ENCODE data around the gene ZNF385B.

ZNF385B gene

GRCh38 chr2:179569831-179570233, 291.6 kb downstream of the ZNF385B start:
- no peaks in the 10 kb centered on the region for H3K27me3 ChIP-seq (ENCODE audit: insufficient read depth, low read length)
- H3K79me2 ChIP-seq (ENCODE audit: control insufficient read depth, insufficient read depth, low read length, unreplicated experiment): no peaks in the 10 kb centered on the region
- H3K36me3 ChIP-seq (ENCODE audit: insufficient read depth, low read length): no peaks in the 10 kb centered on the region
- H3K4me1 ChIP-seq (ENCODE audit: control insufficient read depth, insufficient read depth, low read length, unreplicated experiment): peaks cover 13% of the 10 kb centered on the region
- H2AFZ ChIP-seq (ENCODE audit: low read length, unreplicated experiment): no peak overlapping the region
- no peak overlapping the region for H3K4me3 ChIP-seq (ENCODE audit: low read depth, low read length)
- H3K27ac ChIP-seq (ENCODE audit: low read depth, low read length): peak overlapping the region; percentile 39

GRCh38 chr2:179565807-179566206, 295.6 kb downstream of the ZNF385B start:
- H2AFZ ChIP-seq (ENCODE audit: low read length, unreplicated experiment): no peak overlapping the region
- no peak overlapping the region for H3K27ac ChIP-seq (ENCODE audit: low read depth, low read length)
- no peak overlapping the region for H3K4me3 ChIP-seq (ENCODE audit: low read depth, low read length)
- H3K4me1 ChIP-seq (ENCODE audit: control insufficient read depth, insufficient read depth, low read length, unreplicated experiment): peaks cover 13% of the 10 kb centered on the region
- no peaks in the 10 kb centered on the region for H3K27me3 ChIP-seq (ENCODE audit: insufficient read depth, low read length)
- H3K36me3 ChIP-seq (ENCODE audit: insufficient read depth, low read length): no peaks in the 10 kb centered on the region
- no peaks in the 10 kb centered on the region for H3K79me2 ChIP-seq (ENCODE audit: control insufficient read depth, insufficient read depth, low read length, unreplicated experiment)

GRCh38 chr2:179562330-179562885, 299.0 kb downstream of the ZNF385B start:
- H3K79me2 ChIP-seq (ENCODE audit: control insufficient read depth, insufficient read depth, low read length, unreplicated experiment): no peaks in the 10 kb centered on the region
- H3K4me1 ChIP-seq (ENCODE audit: control insufficient read depth, insufficient read depth, low read length, unreplicated experiment): no peaks in the 10 kb centered on the region
- no peaks in the 10 kb centered on the region for H3K27me3 ChIP-seq (ENCODE audit: insufficient read depth, low read length)
- no peak overlapping the region for H3K27ac ChIP-seq (ENCODE audit: low read depth, low read length)
- no peak overlapping the region for H3K4me3 ChIP-seq (ENCODE audit: low read depth, low read length)
- no peaks in the 10 kb centered on the region for H3K36me3 ChIP-seq (ENCODE audit: insufficient read depth, low read length)
- no peak overlapping the region for H2AFZ ChIP-seq (ENCODE audit: low read length, unreplicated experiment)

DNA sequence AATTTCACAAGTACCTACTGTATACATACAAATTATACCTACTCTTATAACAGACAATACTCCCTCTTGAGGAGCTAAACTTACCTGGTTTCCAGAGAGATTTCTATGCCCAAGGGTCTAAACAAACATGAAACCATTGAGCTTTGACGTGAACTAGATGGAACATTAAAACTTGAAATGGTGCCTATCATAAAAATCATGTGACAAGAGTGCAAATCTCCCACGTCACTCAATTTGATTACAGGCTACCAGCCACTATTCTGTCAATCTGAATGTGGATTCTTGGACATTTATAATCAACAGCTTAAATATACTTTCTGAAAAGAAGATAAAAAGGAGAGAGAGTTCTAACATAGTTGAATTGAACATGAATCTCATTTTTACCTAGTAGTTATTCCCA, 299.7 kb downstream of the ZNF385B start:
- Histone ChIP-seq H3K4me1 (ENCODE audit: control insufficient read depth, insufficient read depth, low read length, unreplicated experiment) (no peaks in the 10 kb centered on the region), H3K27ac (ENCODE audit: low read depth, low read length) (no peak overlapping the region), H3K4me3 (ENCODE audit: low read depth, low read length) (no peak overlapping the region), H3K36me3 (ENCODE audit: insufficient read depth, low read length) (no peaks in the 10 kb centered on the region), H2AFZ (ENCODE audit: low read length, unreplicated experiment) (no peak overlapping the region), H3K27me3 (ENCODE audit: insufficient read depth, low read length) (no peaks in the 10 kb centered on the region), H3K79me2 (ENCODE audit: control insufficient read depth, insufficient read depth, low read length, unreplicated experiment) (no peaks in the 10 kb centered on the region)

GRCh38 chr2:179560257-179560735, 301.1 kb downstream of the ZNF385B start:
- H3K27ac ChIP-seq (ENCODE audit: low read depth, low read length): no peak overlapping the region
- no peaks in the 10 kb centered on the region for H3K27me3 ChIP-seq (ENCODE audit: insufficient read depth, low read length)
- H3K79me2 ChIP-seq (ENCODE audit: control insufficient read depth, insufficient read depth, low read length, unreplicated experiment): no peaks in the 10 kb centered on the region
- H3K36me3 ChIP-seq (ENCODE audit: insufficient read depth, low read length): no peaks in the 10 kb centered on the region
- H3K4me3 ChIP-seq (ENCODE audit: low read depth, low read length): no peak overlapping the region
- H2AFZ ChIP-seq (ENCODE audit: low read length, unreplicated experiment): no peak overlapping the region
- H3K4me1 ChIP-seq (ENCODE audit: control insufficient read depth, insufficient read depth, low read length, unreplicated experiment): no peaks in the 10 kb centered on the region

- Histone ChIP-seq H3K4me1 (ENCODE audit: control insufficient read depth, insufficient read depth, low read length, unreplicated experiment) (no peaks in the 10 kb centered on the region), H2AFZ (ENCODE audit: low read length, unreplicated experiment) (no peak overlapping the region), H3K79me2 (ENCODE audit: control insufficient read depth, insufficient read depth, low read length, unreplicated experiment) (no peaks in the 10 kb centered on the region), H3K4me3 (ENCODE audit: low read depth, low read length) (no peak overlapping the region), H3K36me3 (ENCODE audit: insufficient read depth, low read length) (no peaks in the 10 kb centered on the region), H3K27me3 (ENCODE audit: insufficient read depth, low read length) (no peaks in the 10 kb centered on the region), H3K27ac (ENCODE audit: low read depth, low read length) (no peak overlapping the region)
Observed at GRCh38 chr2:179559108-179559806, 302.2 kb downstream of the ZNF385B start.

DNA sequence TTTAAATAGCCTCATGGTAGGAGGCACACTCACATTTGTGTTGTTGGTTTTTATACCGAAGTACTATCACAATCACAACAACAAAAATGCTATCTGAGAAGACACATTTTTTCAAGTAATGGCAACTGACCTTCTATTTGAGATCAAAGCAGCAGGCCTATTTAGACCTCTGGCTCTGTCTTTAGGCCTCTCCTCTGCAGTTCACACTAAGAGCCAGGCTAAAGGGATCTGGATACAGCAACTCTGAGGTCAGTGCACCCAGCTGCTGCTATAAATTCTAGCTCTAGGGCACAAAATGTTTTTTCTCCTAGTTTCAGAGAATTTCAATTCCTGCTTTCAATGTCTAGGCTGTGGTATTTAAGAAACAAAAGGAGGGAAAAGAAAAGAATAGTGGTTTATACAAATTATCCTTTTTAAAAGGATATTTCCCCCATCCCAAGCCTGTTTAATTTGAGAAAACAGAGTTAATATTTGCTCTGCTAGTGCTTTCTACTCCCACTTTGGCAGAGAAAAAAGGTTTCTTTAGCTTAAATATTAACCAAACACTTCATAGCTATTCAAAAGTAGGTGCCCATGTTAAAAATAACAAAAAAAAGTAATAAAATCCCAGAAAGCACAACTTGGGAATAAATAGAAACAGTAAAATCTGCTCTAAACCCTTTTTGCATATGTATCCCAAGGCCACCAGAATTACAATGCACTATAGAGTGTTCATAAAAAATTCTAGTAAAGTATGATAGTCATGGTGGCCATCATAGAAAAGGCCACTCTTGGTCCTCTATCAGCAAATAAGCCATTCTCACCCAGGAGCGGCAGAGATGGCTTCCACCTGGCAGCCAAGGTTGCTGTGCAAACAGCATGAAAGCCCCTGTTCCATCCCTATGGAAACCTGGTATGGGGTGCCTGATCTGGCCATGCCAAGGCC, 303.1 kb downstream of the ZNF385B start:
- Histone ChIP-seq H3K4me3 (ENCODE audit: low read depth, low read length) (no peak overlapping the region), H3K36me3 (ENCODE audit: insufficient read depth, low read length) (no peaks in the 10 kb centered on the region), H3K27ac (ENCODE audit: low read depth, low read length) (no peak overlapping the region), H2AFZ (ENCODE audit: low read length, unreplicated experiment) (no peak overlapping the region), H3K4me1 (ENCODE audit: control insufficient read depth, insufficient read depth, low read length, unreplicated experiment) (no peaks in the 10 kb centered on the region), H3K79me2 (ENCODE audit: control insufficient read depth, insufficient read depth, low read length, unreplicated experiment) (no peaks in the 10 kb centered on the region), H3K27me3 (ENCODE audit: insufficient read depth, low read length) (no peaks in the 10 kb centered on the region)

DNA sequence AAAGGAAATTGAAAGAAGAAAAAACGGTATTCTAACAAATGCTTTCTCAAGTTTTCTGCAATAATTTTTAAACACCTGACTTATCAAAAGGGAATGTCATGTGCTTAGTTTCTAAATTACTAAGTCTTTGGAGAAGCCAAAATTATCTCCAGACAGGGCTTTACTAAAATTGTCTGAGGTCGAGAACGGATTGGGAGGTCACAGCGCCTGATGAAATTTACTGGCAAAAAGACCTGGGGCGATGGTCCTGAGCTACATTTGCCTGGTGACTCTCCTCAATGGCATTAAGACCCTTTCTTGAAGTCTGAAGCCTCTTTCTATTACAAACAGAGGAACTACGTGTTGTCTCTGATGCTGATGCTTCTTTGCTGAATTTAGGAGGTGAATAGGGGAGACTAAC, 305.0 kb downstream of the ZNF385B start:
- Histone ChIP-seq H3K79me2 (ENCODE audit: control insufficient read depth, insufficient read depth, low read length, unreplicated experiment) (no peaks in the 10 kb centered on the region), H3K4me3 (ENCODE audit: low read depth, low read length) (no peak overlapping the region), H3K27ac (ENCODE audit: low read depth, low read length) (no peak overlapping the region), H3K36me3 (ENCODE audit: insufficient read depth, low read length) (no peaks in the 10 kb centered on the region), H3K27me3 (ENCODE audit: insufficient read depth, low read length) (no peaks in the 10 kb centered on the region), H3K4me1 (ENCODE audit: control insufficient read depth, insufficient read depth, low read length, unreplicated experiment) (no peaks in the 10 kb centered on the region), H2AFZ (ENCODE audit: low read length, unreplicated experiment) (peak overlapping the region; percentile 18)

- no peaks in the 10 kb centered on the region for H3K79me2 ChIP-seq (ENCODE audit: control insufficient read depth, insufficient read depth, low read length, unreplicated experiment)
- H3K4me1 ChIP-seq (ENCODE audit: control insufficient read depth, insufficient read depth, low read length, unreplicated experiment): no peaks in the 10 kb centered on the region
- H3K4me3 ChIP-seq (ENCODE audit: low read depth, low read length): no peak overlapping the region
- H2AFZ ChIP-seq (ENCODE audit: low read length, unreplicated experiment): no peak overlapping the region
- H3K36me3 ChIP-seq (ENCODE audit: insufficient read depth, low read length): no peaks in the 10 kb centered on the region
- no peaks in the 10 kb centered on the region for H3K27me3 ChIP-seq (ENCODE audit: insufficient read depth, low read length)
- H3K27ac ChIP-seq (ENCODE audit: low read depth, low read length): no peak overlapping the region
Observed at GRCh38 chr2:179555691-179556283, 305.6 kb downstream of the ZNF385B start.

DNA sequence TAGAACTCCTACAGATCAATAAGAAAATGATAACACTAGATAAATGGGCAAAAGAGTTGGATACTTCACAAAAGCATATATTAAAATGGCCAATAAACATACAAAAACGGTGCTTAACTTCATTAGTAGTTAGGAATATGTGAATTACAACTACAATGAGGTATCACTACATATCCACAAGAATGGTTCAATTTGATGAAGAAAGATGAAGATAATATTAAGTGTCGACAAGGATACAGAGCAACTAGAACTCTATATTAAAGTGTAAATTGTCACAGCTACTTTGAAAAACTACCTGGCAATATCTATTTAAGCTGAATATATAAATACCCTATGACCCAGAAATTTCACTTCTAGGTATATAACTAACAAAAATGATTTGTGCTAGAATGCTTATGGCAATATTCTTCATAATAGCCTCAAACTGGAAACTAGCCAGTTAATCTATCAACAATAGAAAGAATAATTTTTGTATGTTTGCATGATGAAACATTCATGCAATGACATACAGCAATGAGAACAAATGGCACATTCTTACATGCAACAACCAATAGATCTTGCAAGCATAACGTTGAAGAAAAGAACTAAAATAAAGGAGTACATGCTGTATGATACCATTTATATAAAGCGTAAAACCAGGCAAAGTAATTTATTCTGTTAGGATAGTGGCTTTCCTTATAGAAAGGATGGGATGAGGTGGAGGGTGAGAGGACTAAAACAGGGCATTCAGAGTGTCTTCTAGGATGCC, 306.6 kb downstream of the ZNF385B start:
- Histone ChIP-seq H3K4me3 (ENCODE audit: low read depth, low read length) (no peak overlapping the region), H3K27me3 (ENCODE audit: insufficient read depth, low read length) (no peaks in the 10 kb centered on the region), H3K36me3 (ENCODE audit: insufficient read depth, low read length) (no peaks in the 10 kb centered on the region), H2AFZ (ENCODE audit: low read length, unreplicated experiment) (no peak overlapping the region), H3K79me2 (ENCODE audit: control insufficient read depth, insufficient read depth, low read length, unreplicated experiment) (no peaks in the 10 kb centered on the region), H3K4me1 (ENCODE audit: control insufficient read depth, insufficient read depth, low read length, unreplicated experiment) (no peaks in the 10 kb centered on the region), H3K27ac (ENCODE audit: low read depth, low read length) (no peak overlapping the region)

All from ACC112 (cell line).